SK-N-SH treated with all-trans-retinoic acid at 6 μM for 48 hours (cell line): ENCODE measurements around the gene CCDC57.

ENCODE experiments used
- ARNTL ChIP-seq: fragments of 450-650 bp; formaldehyde crosslinking; IDR thresholded peaks from 2 replicates; pipeline ENCODE4 v1.5.0; 2020; ENCODE audit warnings: low read depth, mild to moderate bottlenecking, moderate library complexity, borderline replicate concordance
- BACH2 ChIP-seq: fragments of 250-450 bp; sonication (Bioruptor Pico); IDR thresholded peaks from 2 replicates; pipeline ENCODE4 v1.9.0; 2021; ENCODE audit warnings: mild to moderate bottlenecking, borderline replicate concordance
- CSDC2 ChIP-seq: fragments of 250-450 bp; sonication (Bioruptor Pico); IDR thresholded peaks from 2 replicates; pipeline ENCODE4 v1.5.0; 2020; ENCODE audit warnings: mild to moderate bottlenecking, moderate library complexity
- ESRRG ChIP-seq: fragments of 250-450 bp; sonication (Bioruptor Pico); IDR thresholded peaks from 2 replicates; pipeline ENCODE4 v1.6.1; 2021; ENCODE audit warnings: mild to moderate bottlenecking
- GLIS3 ChIP-seq: fragments of 250-450 bp; sonication (Bioruptor Pico); IDR thresholded peaks from 2 replicates; pipeline ENCODE4 v1.5.0; 2020; ENCODE audit warnings: mild to moderate bottlenecking, moderate library complexity
- PPARA ChIP-seq: fragments of 250-450 bp; sonication (Bioruptor Pico); IDR thresholded peaks from 2 replicates; pipeline ENCODE4 v1.5.0; 2020; ENCODE audit warnings: mild to moderate bottlenecking, borderline replicate concordance
- TCF4 ChIP-seq: fragments of 250-450 bp; sonication (Bioruptor Pico); IDR thresholded peaks from 2 replicates; pipeline ENCODE4 v1.8.0; 2021; ENCODE audit warnings: mild to moderate bottlenecking, moderate library complexity, borderline replicate concordance
- ZNF565 ChIP-seq: fragments of 450-650 bp; formaldehyde crosslinking; conservative IDR thresholded peaks from 2 replicates; pipeline ENCODE4 v1.5.0; 2020; ENCODE audit warnings: low read depth, mild to moderate bottlenecking, moderate library complexity
- TF ChIP-seq, protein P1 (sequence below): fragments of 250-450 bp; sonication (Bioruptor Pico); IDR thresholded peaks from 2 replicates; pipeline ENCODE4 v1.5.0; 2020; ENCODE audit warnings: mild to moderate bottlenecking, moderate library complexity
- TF ChIP-seq, protein P2 (sequence below): fragments of 250-450 bp; sonication (Bioruptor Pico); IDR thresholded peaks from 2 replicates; pipeline ENCODE4 v1.8.0; 2020; ENCODE audit warnings: mild to moderate bottlenecking, moderate library complexity, borderline replicate concordance
- TF ChIP-seq, protein P3 (sequence below): fragments of 250-450 bp; sonication (Bioruptor Pico); IDR thresholded peaks from 2 replicates; pipeline ENCODE4 v1.5.1; 2021; ENCODE audit warnings: mild to moderate bottlenecking, moderate library complexity
- TF ChIP-seq, protein P4 (sequence below): fragments of 250-450 bp; sonication (Bioruptor Pico); IDR thresholded peaks from 2 replicates; pipeline ENCODE4 v1.5.1; 2020; ENCODE audit warnings: low read depth, mild to moderate bottlenecking, moderate library complexity

DNA sequence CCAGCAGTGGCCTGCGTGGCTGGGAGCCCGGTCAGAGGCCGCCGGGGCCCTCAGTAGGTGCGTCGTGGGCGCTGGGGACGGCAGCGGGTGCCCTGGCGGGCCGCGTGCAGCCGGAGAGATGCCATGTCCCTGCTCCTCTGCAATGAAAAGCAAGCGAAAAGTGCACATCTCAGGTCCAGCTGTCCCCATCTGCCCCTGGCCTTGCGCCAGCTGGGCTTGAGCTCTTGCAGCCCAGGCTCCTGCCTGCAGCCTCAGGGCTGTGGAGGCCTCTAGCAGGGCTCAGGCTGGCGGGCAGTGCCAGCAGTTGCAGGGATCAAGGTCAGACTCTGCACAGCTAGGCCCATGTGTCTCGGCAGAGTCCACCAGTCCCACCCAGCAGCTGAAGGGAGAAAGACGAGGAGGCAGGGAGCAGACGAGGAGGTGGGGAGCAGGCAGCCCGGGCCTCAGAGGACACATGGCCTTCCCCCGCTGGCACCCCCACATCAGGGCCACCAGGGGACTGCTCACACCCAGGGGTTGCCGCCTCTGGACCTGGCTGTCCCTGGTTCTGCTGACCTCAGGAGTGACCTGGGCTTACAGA is 27.4 kb upstream of the CCDC57 start:
- TF ChIP-seq, protein P1, sequence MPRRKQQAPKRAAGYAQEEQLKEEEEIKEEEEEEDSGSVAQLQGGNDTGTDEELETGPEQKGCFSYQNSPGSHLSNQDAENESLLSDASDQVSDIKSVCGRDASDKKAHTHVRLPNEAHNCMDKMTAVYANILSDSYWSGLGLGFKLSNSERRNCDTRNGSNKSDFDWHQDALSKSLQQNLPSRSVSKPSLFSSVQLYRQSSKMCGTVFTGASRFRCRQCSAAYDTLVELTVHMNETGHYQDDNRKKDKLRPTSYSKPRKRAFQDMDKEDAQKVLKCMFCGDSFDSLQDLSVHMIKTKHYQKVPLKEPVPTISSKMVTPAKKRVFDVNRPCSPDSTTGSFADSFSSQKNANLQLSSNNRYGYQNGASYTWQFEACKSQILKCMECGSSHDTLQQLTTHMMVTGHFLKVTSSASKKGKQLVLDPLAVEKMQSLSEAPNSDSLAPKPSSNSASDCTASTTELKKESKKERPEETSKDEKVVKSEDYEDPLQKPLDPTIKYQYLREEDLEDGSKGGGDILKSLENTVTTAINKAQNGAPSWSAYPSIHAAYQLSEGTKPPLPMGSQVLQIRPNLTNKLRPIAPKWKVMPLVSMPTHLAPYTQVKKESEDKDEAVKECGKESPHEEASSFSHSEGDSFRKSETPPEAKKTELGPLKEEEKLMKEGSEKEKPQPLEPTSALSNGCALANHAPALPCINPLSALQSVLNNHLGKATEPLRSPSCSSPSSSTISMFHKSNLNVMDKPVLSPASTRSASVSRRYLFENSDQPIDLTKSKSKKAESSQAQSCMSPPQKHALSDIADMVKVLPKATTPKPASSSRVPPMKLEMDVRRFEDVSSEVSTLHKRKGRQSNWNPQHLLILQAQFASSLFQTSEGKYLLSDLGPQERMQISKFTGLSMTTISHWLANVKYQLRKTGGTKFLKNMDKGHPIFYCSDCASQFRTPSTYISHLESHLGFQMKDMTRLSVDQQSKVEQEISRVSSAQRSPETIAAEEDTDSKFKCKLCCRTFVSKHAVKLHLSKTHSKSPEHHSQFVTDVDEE (CRISPR knock-in tag) = no peak
- TF ChIP-seq ESRRG (CRISPR knock-in tag) (no peak), ZNF565 (CRISPR knock-in tag) (no peak), ARNTL (no peak), TCF4 (CRISPR knock-in tag) (no peak), CSDC2 (CRISPR knock-in tag) (no peak), BACH2 (CRISPR knock-in tag) (no peak), PPARA (CRISPR knock-in tag) (no peak), GLIS3 (CRISPR knock-in tag) (no peak)
- TF ChIP-seq, protein P2, sequence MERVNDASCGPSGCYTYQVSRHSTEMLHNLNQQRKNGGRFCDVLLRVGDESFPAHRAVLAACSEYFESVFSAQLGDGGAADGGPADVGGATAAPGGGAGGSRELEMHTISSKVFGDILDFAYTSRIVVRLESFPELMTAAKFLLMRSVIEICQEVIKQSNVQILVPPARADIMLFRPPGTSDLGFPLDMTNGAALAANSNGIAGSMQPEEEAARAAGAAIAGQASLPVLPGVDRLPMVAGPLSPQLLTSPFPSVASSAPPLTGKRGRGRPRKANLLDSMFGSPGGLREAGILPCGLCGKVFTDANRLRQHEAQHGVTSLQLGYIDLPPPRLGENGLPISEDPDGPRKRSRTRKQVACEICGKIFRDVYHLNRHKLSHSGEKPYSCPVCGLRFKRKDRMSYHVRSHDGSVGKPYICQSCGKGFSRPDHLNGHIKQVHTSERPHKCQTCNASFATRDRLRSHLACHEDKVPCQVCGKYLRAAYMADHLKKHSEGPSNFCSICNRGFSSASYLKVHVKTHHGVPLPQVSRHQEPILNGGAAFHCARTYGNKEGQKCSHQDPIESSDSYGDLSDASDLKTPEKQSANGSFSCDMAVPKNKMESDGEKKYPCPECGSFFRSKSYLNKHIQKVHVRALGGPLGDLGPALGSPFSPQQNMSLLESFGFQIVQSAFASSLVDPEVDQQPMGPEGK = no peak
- TF ChIP-seq, protein P3, sequence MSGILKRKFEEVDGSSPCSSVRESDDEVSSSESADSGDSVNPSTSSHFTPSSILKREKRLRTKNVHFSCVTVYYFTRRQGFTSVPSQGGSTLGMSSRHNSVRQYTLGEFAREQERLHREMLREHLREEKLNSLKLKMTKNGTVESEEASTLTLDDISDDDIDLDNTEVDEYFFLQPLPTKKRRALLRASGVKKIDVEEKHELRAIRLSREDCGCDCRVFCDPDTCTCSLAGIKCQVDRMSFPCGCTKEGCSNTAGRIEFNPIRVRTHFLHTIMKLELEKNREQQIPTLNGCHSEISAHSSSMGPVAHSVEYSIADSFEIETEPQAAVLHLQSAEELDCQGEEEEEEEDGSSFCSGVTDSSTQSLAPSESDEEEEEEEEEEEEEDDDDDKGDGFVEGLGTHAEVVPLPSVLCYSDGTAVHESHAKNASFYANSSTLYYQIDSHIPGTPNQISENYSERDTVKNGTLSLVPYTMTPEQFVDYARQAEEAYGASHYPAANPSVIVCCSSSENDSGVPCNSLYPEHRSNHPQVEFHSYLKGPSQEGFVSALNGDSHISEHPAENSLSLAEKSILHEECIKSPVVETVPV (CRISPR knock-in tag) = no peak
- TF ChIP-seq, protein P4, sequence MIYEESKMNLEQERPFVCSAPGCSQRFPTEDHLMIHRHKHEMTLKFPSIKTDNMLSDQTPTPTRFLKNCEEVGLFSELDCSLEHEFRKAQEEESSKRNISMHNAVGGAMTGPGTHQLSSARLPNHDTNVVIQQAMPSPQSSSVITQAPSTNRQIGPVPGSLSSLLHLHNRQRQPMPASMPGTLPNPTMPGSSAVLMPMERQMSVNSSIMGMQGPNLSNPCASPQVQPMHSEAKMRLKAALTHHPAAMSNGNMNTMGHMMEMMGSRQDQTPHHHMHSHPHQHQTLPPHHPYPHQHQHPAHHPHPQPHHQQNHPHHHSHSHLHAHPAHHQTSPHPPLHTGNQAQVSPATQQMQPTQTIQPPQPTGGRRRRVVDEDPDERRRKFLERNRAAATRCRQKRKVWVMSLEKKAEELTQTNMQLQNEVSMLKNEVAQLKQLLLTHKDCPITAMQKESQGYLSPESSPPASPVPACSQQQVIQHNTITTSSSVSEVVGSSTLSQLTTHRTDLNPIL (CRISPR knock-in tag) = no peak
